Prostate gland (tissue), 2 donors: ENCODE results near the gene ITIH5.

Experiments used
- POLR2AphosphoS5 ChIP-seq: sonication (generic); formaldehyde crosslinking; IDR thresholded peaks from one replicate; pipeline ENCODE4 v1.6.1; 2017; ENCODE audit warnings: antibody characterized with exemption
- TF ChIP-seq, protein P1 (sequence below), 4 experiments: fragments of 200-600 bp in 2 of 4; fragments of 450-650 bp in 2 of 4; sonication (generic) in 2 of 4; IDR thresholded peaks; 1 replicate in 3 of 4; 2 replicates in 1 of 4; pipeline ENCODE4 v1.5.1; 2016 to 2019; ENCODE audit warnings: antibody characterized with exemption in 4 of 4, mild to moderate bottlenecking in 2 of 4, moderate library complexity in 2 of 4

DNA sequence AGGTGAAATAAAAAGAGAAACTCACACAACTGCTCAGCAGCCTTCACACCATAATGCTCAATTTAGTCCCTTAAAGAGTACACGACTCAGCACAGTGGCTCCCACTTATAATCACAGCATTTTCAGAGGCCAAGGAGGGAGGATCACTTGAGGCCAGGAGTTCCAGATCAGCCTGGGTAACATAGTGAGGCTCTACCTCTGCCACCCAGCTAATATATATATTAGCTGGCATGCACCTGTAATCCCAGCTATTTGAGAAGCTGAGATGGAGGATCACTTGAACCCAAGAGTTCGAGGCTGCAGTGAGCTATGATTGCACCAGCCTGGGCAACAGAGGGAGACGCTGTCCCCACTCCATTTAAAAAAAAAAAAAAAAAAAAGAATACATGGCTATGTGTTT is 38.6 kb upstream of the ITIH5 start:
- TF ChIP-seq, protein P1, sequence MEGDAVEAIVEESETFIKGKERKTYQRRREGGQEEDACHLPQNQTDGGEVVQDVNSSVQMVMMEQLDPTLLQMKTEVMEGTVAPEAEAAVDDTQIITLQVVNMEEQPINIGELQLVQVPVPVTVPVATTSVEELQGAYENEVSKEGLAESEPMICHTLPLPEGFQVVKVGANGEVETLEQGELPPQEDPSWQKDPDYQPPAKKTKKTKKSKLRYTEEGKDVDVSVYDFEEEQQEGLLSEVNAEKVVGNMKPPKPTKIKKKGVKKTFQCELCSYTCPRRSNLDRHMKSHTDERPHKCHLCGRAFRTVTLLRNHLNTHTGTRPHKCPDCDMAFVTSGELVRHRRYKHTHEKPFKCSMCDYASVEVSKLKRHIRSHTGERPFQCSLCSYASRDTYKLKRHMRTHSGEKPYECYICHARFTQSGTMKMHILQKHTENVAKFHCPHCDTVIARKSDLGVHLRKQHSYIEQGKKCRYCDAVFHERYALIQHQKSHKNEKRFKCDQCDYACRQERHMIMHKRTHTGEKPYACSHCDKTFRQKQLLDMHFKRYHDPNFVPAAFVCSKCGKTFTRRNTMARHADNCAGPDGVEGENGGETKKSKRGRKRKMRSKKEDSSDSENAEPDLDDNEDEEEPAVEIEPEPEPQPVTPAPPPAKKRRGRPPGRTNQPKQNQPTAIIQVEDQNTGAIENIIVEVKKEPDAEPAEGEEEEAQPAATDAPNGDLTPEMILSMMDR (IDR thresholded peaks at IDR 0.05), result no peak
- TF ChIP-seq POLR2AphosphoS5, result no peak
